Neural progenitor cell (in vitro differentiated cells): Measurements from ENCODE around the gene MFSD8. TPM values are rescaled to one million over a fixed set of nuclear protein-coding genes. Genes with fewer than 3 reads are reported as not detected.

Experiments
- DNase-seq: peaks from one replicate; pipeline ENCODE4 v3.0.0-alpha.2; 2016; ENCODE audit warnings: low spot score
- H2AFZ ChIP-seq: fragments of 200-600 bp; sonication (generic); replicated peaks from 2 replicates; pipeline ENCODE4 v1.6.1; 2016; ENCODE audit warnings: antibody characterized with exemption
- H3F3A ChIP-seq: fragments of 200-600 bp; sonication (generic); 2 replicates; pipeline ENCODE4 v1.6.1; 2016; ENCODE audit warnings: antibody characterized with exemption, low read depth
- H3K27ac ChIP-seq: fragments of 200-600 bp; sonication (generic); 2 replicates; pipeline ENCODE4 v1.5.1; 2016; ENCODE audit warnings: mild to moderate bottlenecking
- H3K27me3 ChIP-seq: fragments of 200-600 bp; sonication (generic); 2 replicates; pipeline ENCODE4 v1.6.1; 2016; ENCODE audit warnings: mild to moderate bottlenecking, moderate library complexity
- H3K36me3 ChIP-seq: fragments of 200-600 bp; sonication (generic); 2 replicates; pipeline ENCODE4 v1.5.1; 2016
- H3K4me1 ChIP-seq: fragments of 200-600 bp; sonication (generic); 2 replicates; pipeline ENCODE4 v1.6.1; 2016; ENCODE audit warnings: mixed run types
- H3K4me2 ChIP-seq: fragments of 200-600 bp; sonication (generic); 2 replicates; pipeline ENCODE4 v1.6.1; 2016
- H3K4me3 ChIP-seq: fragments of 200-600 bp; sonication (generic); 2 replicates; pipeline ENCODE4 v1.5.1; 2016
- H3K79me2 ChIP-seq: fragments of 200-600 bp; sonication (generic); 2 replicates; pipeline ENCODE4 v1.6.1; 2016; ENCODE audit warnings: low read depth
- H3K9ac ChIP-seq: fragments of 200-600 bp; sonication (generic); 2 replicates; pipeline ENCODE4 v1.6.1; 2016
- H3K9me3 ChIP-seq: fragments of 200-600 bp; sonication (generic); 2 replicates; pipeline ENCODE4 v1.5.1; 2016; ENCODE audit warnings: low read depth
- H4K20me1 ChIP-seq: fragments of 200-600 bp; sonication (generic); 2 replicates; pipeline ENCODE4 v1.6.1; 2016; ENCODE audit warnings: low read depth
- H3K27ac Mint-ChIP-seq: 3 replicates; pipeline ENCODE4 v1.8.0; 2021; ENCODE audit warnings: mixed read lengths
- H3K27me3 Mint-ChIP-seq: 2 replicates; pipeline ENCODE4 v1.8.0; 2022; ENCODE audit warnings: low read depth, mild to moderate bottlenecking, inconsistent platforms, moderate library complexity, mixed read lengths; ENCODE audit not compliant: insufficient read depth
- H3K36me3 Mint-ChIP-seq: 3 replicates; pipeline ENCODE4 v1.8.0; 2021; ENCODE audit warnings: mixed read lengths
- H3K4me1 Mint-ChIP-seq: 3 replicates; pipeline ENCODE4 v1.8.0; 2021; ENCODE audit warnings: mixed read lengths
- H3K4me3 Mint-ChIP-seq: 3 replicates; pipeline ENCODE4 v1.8.0; 2021; ENCODE audit warnings: mild to moderate bottlenecking, moderate library complexity, mixed read lengths
- H3K9me3 Mint-ChIP-seq: 3 replicates; pipeline ENCODE4 v1.8.0; 2020; ENCODE audit warnings: mixed read lengths
- CTCF ChIP-seq: fragments of 200-600 bp; sonication (generic); IDR thresholded peaks from 2 replicates; pipeline ENCODE4 v1.5.1; 2017; ENCODE audit warnings: antibody characterized with exemption, mild to moderate bottlenecking
- EZH2 ChIP-seq: fragments of 200-600 bp; sonication (generic); IDR thresholded peaks from 2 replicates; pipeline ENCODE4 v1.6.1; 2017; ENCODE audit warnings: antibody characterized with exemption, mild to moderate bottlenecking, moderate library complexity
- EZH2phosphoT487 ChIP-seq: fragments of 200-600 bp; sonication (generic); IDR thresholded peaks from 2 replicates; pipeline ENCODE4 v1.6.1; 2017; ENCODE audit warnings: antibody characterized with exemption
- total RNA-seq: library from RNA; depleted of rRNA; stranded (reverse); fragments of >200 nt; gene quantifications from 2 replicates; pipeline ENCODE4 v1.2.3, GENCODE V29; 2015; ENCODE audit warnings: low replicate concordance

Gene MFSD8
- total RNA-seq, 1 donor from 2014 or later = 46.7 TPM

GRCh38 chr4:127888559-127888958 lies 76.4 kb downstream of the MFSD8 start:
- H4K20me1 ChIP-seq = peaks cover 3% of the 10 kb centered on the region
- no peak overlapping the region for H3K27ac Mint-ChIP-seq
- H3K4me2 ChIP-seq = no peak overlapping the region
- H3K4me3 Mint-ChIP-seq = no peak overlapping the region
- H3K4me3 ChIP-seq = no peak overlapping the region
- H3K4me1 ChIP-seq = no peaks in the 10 kb centered on the region
- H3K9ac ChIP-seq = no peak overlapping the region
- DNase-seq = no peak
- H3F3A ChIP-seq = no peaks in the 10 kb centered on the region
- peaks cover 60% of the 10 kb centered on the region for H3K36me3 ChIP-seq
- TF ChIP-seq EZH2phosphoT487 = no peak
- TF ChIP-seq CTCF = no peak
- TF ChIP-seq EZH2 = no peak
- no peaks in the 10 kb centered on the region for H3K9me3 ChIP-seq
- peaks cover 2% of the 10 kb centered on the region for H3K4me1 Mint-ChIP-seq
- peaks cover 43% of the 10 kb centered on the region for H3K79me2 ChIP-seq
- H3K9me3 Mint-ChIP-seq = no peaks in the 10 kb centered on the region
- no peaks in the 10 kb centered on the region for H3K27me3 Mint-ChIP-seq
- no peaks in the 10 kb centered on the region for H3K27me3 ChIP-seq
- H2AFZ ChIP-seq = no peak overlapping the region
- no peak overlapping the region for H3K27ac ChIP-seq
- peaks cover 28% of the 10 kb centered on the region for H3K36me3 Mint-ChIP-seq

GRCh38 chr4:127881563-127881864 lies 83.5 kb downstream of the MFSD8 start:
- Histone ChIP-seq H3K9ac (peak overlapping the region; percentile 89), H2AFZ (peak overlapping the region; percentile 71), H3K4me1 (peaks cover 18% of the 10 kb centered on the region), H3K4me2 (peak overlapping the region; percentile 98), H3K9me3 (no peaks in the 10 kb centered on the region), H3K36me3 (peaks cover 25% of the 10 kb centered on the region), H3K27me3 (no peaks in the 10 kb centered on the region), H3K27ac (peak overlapping the region; percentile 99), H4K20me1 (no peaks in the 10 kb centered on the region), H3K4me3 (peak overlapping the region; percentile 79), H3K79me2 (peaks cover 73% of the 10 kb centered on the region), H3F3A (peaks cover 19% of the 10 kb centered on the region)
- H3K9me3 Mint-ChIP-seq = no peaks in the 10 kb centered on the region
- peaks cover 17% of the 10 kb centered on the region for H3K4me1 Mint-ChIP-seq
- peak overlapping the region; percentile 99 for H3K4me3 Mint-ChIP-seq
- peak overlapping the region; percentile 68 for H3K27ac Mint-ChIP-seq
- TF ChIP-seq EZH2 (no peak), CTCF (no peak), EZH2phosphoT487 (no peak)
- peaks cover 15% of the 10 kb centered on the region for H3K36me3 Mint-ChIP-seq
- no peaks in the 10 kb centered on the region for H3K27me3 Mint-ChIP-seq
- DNase-seq = no peak

- Histone ChIP-seq H3K27ac (peak within 1 kb of the TSS; percentile 99), H2AFZ (peak within 1 kb of the TSS; percentile 71), H3K9ac (peak within 1 kb of the TSS; percentile 89), H3K4me2 (peak within 1 kb of the TSS; percentile 98), H3K9me3 (no peaks in the 10 kb centered on the region), H4K20me1 (no peaks in the 10 kb centered on the region), H3K79me2 (peaks cover 68% of the 10 kb centered on the region), H3K36me3 (peaks cover 25% of the 10 kb centered on the region), H3K4me3 (peak within 1 kb of the TSS; percentile 79), H3K4me1 (peaks cover 18% of the 10 kb centered on the region), H3F3A (peaks cover 19% of the 10 kb centered on the region), H3K27me3 (no peaks in the 10 kb centered on the region)
- no peak for TF ChIP-seq EZH2phosphoT487
- no peak for TF ChIP-seq CTCF
- TF ChIP-seq EZH2 = no peak
- H3K36me3 Mint-ChIP-seq = peaks cover 11% of the 10 kb centered on the region
- peaks cover 17% of the 10 kb centered on the region for H3K4me1 Mint-ChIP-seq
- no peaks in the 10 kb centered on the region for H3K9me3 Mint-ChIP-seq
- H3K27me3 Mint-ChIP-seq = no peaks in the 10 kb centered on the region
- peak; percentile 98 for DNase-seq
- peak within 1 kb of the TSS; percentile 99 for H3K4me3 Mint-ChIP-seq
- H3K27ac Mint-ChIP-seq = peak within 1 kb of the TSS; percentile 99
Observed at GRCh38 chr4:127880763-127881562, 84.0 kb downstream of the MFSD8 start, which contains the start of gene PLK4. Gene PLK4, plus strand, starts transcription at chr4:127880893. Its CDS starts 242 bp downstream, at chr4:127881135.
